Measurements from ENCODE around the gene PDE4D.

The PDE4D gene

DNA sequence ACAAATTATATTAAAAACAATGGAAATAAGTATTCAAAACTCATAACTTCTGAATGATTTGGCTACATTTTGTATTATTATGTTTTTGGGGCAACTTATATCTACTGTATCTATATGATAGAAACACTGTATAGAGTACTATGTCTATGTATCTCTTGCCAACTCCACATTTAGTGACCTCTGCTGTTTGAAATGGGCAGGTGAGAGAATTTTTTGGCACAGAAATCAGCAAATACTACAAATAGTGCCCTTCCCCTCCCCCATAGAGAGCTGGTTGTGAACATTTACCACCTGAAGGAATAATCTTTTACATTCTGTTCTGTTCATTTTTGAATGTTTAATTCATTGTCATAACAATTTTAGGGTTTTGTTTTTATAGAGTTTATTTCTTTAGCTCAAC is 545.3 kb downstream of the PDE4D start:
- DNase-seq = peak; percentile 14

DNA sequence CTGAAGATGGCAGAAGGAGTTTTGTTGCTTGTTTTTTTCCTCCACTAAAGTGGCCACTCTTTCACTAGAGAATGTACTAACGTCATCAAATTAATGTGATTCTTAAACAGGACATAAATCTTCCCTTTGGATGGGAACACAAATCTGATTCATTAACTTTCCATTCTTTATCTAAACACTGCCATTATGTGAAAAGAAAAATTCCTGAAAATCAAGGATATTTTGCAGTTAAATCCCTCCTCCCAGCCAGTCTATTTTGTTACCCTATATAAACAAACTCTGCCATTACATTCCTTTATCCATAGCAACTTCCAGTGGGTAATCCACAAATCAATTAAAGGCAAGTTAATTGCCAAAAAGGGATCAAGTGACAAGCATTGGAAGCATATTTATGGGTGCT is 546.5 kb downstream of the PDE4D start:
- no peak for DNase-seq

DNA sequence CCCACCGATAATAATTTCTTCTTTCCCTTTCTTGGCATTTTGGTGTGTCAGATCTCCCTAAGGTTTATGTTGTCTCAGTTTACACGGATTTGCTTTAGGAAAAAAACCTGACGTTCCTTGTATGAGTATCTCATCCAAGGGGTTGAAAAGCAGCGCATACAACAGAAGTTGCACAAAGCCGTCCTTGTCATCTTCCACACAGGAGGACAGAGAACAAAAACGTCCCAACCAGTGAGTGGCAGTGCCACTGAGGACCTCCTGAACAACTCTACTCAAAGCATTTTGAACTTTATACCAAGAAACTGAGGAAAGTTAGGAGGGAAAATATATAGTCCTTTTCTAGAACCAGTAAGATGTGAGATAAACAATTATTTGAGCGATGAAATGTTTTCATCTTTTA is 547.0 kb downstream of the PDE4D start:
- no peak for DNase-seq

DNA sequence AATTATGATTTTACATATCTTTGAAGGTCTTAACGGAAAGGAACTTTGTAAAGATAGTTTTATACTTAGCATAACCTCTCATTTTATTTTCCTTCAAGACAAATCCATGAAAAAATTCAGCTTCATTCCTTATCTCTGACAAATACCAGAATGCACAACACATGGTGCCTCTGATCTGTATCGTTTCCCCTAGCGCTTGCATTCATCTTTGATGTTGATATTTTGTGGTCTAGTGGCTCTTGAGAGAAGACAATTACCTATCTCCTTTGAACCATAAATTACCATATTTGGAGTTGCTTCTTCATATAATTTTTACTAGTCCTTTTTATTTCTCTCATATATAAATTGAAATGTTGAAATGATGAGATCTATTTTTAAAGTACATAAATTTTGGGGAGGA is 551.3 kb downstream of the PDE4D start:
- DNase-seq = no peak

DNA sequence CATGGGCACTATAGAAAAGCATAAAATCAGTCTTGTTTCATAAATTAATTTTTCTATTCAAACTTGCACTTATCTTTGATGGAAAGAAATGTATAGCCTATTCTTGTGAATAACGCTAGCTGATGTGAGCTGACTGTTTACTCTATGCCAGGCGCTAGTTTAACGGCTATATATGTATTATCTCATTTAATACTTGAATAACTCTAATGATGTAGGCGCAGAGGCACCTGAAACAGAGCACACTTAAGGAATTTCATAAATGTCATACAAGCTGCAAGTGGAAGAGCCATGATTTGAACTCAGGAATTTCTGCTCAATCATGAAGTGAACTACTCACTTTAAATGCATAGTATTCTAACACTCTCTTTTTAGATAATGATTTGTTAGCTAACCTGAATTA is 551.8 kb downstream of the PDE4D start:
- no peak for DNase-seq

DNA sequence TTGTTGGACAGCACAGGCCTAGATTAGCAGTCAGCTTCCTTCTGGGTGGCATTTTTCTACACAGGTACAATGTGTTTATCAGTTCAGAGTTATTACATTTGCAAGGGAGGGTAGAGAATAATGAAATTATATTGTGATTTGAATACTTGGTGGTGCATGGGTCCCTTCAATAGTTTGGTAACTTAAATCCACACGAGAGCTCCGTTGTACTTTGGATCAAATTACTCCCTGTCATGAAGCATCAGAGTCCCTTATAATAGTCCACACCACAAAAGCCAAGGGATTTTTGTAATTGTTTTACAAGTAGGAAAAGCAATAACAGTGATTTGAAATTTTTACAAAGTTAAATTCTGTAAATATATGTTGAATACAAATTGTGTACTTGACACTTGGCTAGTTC is 552.4 kb downstream of the PDE4D start:
- no peak for DNase-seq

DNA sequence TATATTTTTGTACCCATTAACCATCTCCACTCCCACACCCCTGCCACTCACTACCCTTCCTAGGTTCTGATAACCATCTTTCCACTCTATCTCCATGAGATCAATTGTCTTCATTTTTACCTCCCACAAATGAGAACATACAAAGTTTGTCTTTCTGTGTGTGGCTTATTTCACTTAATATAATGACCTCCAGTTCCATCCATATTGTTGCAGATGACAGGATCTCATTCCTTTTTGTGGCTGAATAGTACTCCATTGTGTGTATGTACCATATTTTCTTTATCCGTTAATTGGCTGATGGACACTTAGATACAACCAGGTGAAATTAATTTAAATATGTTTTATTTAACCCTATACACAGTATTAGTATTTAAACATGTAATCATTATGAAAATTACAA is 552.9 kb downstream of the PDE4D start:
- no peak for DNase-seq

DNA sequence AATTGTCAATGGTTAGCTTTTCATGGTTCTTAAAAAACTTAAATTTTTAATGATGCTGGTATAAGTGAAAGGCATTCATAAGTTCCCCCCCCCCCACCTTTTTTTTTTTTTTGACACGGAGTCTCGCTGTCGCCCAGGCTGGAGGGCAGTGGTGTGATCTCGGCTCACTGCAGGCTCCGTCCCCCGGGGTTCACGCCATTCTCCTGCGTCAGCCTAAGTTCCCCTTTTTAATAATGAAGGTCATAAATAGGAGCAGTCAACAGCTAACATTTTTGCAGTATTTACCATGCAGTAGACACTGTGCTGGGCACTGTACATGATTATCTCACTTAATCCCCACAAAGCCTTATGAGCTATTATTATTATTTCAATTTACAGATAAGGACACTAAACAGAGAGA is 556.3 kb downstream of the PDE4D start:
- DNase-seq = no peak

DNA sequence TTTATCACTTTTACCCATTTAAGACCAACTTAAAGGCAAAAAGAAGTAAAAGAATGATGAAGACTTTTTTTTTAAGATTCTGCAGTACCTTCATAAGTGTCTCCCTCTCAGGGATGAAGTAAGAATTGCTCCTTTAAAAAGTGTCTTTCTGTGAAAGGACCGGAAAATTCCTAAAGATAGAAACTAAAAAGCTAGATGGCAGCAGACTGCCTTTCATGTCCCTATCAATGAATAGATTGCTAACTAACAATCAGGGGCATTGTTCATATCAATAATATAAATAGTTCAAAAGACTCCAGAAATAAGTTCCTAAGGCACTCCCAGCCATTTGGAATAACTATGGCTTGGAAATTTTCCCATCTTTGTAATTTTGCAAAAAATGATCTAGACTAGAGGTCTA is 558.0 kb downstream of the PDE4D start:
- DNase-seq = no peak

DNA sequence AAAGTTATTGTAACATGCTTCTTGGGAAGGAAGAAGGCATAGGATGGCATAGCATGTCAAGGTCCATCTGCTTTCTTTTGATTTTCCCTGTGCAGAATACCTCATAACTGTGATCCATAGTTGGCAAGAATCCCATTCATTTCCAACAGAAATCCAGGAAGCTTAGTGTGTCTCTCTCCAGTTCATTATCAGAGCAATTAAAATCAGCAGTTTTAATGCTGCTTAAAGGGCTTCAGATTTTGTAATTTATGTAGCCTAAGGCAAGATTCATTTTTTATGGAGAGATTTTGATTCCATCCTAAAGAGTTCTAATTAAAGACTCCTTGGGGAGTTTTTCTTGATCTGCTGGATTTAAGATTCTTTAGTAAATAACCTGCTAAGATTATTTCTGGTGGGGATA is 560.1 kb downstream of the PDE4D start:
- DNase-seq = no peak

DNA sequence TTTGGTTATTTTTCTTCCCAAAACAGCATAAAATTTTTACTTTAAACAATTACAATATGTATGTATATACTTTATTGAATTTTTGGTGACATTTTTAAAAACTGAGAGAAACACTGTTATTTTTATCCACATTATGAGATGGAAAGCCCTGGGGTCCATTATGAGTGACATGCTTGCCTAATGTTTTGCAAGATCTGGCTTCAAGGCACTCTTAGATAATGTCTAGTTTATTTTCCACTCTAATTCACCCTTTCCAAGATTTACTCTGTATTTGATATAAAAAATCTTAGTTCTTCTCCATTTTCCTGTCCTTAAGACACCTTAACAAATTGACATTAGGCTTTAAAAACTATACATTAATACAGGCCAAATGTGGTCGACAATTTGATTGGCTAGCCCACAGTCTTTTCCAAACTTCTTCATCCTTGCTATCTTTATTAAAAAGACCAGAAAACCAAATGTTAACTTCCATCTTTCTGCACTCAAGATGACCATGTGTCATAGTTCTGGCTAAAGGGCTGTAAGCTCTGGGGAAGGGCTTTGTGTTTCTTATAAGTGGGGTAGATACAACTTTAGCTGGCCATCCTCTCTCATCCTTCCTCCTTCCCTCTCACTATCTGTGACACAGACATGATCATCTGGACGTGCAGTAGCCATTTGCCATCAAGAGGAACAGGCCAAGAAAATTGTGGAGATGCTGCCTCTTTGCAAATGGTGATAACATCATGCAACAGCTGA is 561.1 kb downstream of the PDE4D start:
- DNase-seq = no peak

DNA sequence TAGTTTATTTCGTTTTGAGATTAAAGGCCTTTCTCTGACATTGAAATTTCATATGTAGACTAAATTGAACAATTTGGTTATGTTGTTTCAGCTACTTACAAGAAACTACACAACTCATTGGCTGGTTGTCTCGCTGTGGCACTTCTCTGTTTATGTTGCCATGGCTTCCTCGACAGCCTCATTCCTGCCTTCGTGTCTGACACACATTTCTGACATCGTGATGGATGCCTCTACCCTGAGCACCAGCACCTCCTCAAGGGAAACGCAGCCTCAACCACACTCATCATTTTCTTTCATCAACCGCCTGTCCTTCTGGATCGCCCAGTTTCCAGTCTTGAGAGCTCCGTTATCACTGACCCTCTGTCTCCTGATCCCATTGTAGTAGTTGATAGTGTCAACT is 562.8 kb downstream of the PDE4D start:
- DNase-seq = no peak

DNA sequence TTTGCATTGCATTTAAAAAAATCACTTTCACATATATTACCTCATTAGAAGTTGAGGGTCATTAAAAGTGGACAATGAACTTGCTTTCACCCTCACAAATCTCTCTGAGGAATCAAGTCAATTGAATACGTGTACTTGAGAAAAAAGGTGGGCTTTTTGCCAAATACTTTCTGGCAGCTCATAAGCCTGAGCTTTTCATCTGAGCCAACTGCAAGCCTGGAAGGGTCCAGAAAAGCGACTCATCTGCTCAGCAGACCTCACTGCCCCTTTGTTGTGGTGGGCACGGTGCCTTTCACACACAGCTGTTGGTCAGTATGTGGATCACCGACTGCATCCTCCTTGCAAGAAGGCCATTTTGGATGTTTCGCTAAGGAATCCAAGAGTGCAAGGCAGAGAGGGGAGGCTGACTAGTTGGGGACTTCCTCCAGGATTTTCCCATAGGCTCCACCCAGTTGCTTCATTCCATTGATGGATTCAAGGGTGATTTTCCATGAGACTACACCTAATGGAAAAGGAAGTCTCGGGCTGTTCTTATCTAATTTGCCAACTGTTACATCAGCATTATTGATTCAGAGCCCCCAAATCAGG is 564.7 kb downstream of the PDE4D start:
- no peak for DNase-seq

DNA sequence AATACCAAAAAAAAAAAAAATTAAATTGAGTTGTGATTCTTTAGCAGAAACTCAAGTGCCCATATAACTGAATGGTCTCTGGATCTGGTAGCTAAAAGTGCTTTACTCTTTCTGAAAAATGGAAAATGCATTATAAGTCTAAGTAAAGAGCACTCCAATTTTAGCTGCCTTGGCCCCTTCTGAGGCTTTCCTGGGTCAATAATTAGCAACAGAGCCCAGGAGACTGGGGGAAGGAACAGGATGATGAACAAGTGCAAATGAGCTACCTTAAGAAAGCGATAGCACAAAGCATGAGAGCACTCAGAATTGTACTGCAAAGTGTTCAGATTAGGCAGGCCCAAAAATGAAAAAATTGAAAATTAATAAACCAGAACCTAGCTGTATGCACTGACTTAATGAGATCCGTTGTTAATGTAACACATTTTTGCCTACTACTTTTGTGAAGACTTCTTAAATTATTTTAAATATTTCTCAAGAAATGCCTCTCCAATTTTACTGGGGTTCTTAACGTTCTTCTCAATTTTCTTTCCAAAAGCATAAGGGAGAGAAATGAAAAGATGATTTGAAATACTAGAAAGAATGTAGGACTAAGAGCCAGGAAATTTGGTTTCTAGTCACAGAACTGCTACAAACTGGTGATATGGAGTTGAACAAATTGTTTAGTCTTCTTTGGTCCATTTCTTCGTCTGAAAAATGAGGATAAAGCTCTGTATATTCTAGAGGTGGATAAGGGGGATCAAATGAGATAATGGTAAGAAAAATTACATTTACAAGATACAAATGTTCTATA is 566.1 kb downstream of the PDE4D start:
- DNase-seq = no peak

DNA sequence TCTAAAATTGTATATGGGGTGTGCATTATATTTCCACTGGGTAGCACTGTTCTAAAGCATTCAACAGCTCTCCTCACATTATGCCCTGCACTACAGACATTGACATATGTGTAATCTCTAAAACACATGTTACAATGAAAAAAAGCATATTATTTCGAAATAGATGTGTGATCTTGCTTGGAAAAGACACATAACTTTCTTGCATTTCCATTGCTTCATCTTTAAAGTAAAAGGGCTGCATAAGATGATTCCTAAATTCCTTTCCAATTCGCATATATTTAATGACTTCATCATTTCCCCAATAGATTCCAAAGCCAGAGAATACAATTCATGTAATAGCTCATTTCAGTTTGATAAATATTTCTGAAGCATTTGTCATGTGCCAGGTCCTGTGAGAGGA is 566.9 kb downstream of the PDE4D start:
- DNase-seq = no peak

DNA sequence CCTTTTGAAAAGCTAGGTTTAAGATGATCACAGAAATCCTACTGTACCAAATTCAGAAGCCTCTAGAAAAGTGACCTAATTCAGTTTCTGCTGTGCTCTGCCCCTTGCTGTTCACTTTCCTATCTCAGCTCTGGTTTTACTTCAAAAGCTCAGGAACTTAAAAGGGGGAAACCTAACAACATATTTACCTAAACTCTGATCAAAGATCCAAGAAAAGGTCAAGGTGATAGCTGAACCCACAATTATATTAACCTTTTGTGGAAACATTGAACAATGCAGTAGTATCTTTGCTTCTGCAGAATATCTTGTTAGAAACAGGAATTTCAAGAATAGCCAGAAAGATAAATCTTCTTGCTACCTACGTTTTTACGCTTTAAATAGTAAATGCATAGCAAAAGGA is 568.5 kb downstream of the PDE4D start:
- no peak for DNase-seq

DNA sequence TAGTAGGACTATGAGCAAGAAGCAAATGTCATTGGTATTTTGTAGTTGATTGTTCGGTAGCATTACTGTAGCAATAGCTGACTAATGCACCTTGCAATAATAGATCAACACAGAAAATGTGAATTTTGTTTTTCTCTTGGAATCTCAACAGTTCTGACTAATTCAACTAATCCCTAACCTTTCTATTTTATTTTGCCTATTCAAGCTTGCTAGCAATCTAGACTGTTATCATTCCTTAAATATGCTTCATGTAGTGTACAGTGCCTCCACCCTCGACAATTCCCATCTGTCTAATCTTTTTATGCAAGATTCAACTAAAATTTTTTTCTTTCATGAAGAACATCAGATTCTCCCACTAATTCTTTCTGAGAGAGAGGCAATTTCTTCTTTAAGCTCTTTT is 570.6 kb downstream of the PDE4D start:
- no peak for DNase-seq

DNA sequence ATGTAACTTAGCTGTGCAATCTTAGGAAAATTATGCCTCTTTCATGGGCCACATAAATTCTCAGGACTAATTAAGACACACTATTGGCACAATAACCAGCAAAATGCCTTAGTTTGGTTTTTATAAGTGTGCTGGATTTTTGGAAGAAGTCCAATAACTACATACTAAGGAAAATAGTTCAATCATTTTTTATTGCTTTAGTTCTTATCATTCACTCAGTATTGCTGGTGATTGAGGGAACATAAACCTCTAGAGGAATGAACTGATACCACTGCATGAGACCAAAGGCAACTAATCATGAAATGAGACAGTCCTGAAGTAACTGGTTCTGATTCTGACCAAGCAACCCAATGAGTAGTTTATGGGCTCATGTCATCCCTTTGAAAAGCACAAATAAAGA is 571.5 kb downstream of the PDE4D start:
- DNase-seq = no peak

DNA sequence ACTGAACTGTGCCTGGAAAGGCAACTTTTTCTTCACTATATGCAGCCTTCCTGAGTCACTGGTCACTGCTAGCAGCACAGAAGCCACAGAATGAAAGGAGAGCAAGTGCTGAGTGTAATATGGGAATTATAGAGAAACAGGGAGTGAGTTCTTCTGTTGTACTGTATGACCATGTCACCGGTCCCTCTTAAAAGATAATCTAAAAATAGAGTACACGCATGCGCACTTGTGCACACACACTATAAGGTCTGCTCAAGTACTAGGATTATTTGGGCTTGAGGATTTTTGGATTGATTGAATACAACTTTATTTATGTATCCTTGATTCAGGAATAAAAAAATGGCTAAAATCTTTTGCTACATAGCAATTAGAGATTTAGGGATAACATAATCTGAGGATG is 571.9 kb downstream of the PDE4D start:
- DNase-seq = no peak

DNA sequence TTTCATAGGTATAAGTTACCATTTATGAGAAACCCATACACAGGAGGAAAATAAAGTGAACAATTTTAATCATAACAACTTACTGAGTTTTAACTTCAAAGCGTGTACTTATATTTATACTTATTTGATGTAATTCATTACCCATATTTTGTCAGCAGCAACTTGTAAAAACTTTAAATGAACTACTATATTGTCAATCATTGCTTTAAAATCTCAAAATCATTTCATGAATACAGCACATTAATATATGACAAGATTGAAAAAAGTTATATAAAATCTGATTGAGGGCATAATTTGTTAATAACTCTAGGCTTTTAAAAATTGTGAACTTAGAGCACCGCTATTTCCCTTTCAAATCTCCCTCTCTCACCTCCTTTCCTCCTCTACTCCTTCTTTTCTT is 573.1 kb downstream of the PDE4D start:
- no peak for DNase-seq

DNA sequence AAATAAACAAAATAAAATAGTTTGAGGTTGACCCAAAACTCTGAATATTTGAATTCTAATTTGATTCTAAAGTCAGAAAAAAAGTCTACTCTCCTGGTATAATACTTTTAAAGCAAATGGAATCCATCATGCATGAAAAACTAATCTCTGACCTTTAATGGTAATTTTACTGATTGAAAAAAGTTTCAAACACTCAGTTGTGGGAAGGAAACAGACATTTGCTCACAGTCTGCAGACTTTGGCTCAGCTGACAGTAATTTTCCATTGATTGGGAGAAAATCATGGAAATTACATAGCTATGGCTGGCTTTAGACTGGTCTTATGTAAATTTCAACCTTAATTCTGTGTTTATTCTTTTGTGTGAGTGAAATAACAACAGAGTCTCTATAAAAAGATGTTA is 574.3 kb downstream of the PDE4D start:
- DNase-seq = no peak

DNA sequence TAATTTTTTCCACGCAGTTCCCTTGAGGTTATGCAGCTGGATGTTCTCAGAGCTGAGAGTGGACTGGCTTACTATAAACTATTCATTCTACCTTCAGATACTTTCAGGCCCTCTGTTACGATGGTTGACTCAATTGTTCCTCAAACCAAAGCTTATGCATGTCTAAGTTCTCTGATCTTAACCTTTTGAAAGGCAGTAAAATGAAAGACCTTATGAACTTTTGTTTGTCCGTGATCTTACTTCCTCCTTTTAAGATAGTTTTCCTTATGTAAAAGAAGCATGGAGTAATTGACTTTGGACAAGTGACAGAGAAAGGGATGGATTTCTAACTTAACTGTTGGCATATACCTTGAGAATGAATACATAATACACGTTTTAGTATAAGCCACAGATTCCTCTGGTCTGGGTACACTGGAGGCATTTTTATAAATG is 575.7 kb downstream of the PDE4D start:
- DNase-seq = no peak

DNA sequence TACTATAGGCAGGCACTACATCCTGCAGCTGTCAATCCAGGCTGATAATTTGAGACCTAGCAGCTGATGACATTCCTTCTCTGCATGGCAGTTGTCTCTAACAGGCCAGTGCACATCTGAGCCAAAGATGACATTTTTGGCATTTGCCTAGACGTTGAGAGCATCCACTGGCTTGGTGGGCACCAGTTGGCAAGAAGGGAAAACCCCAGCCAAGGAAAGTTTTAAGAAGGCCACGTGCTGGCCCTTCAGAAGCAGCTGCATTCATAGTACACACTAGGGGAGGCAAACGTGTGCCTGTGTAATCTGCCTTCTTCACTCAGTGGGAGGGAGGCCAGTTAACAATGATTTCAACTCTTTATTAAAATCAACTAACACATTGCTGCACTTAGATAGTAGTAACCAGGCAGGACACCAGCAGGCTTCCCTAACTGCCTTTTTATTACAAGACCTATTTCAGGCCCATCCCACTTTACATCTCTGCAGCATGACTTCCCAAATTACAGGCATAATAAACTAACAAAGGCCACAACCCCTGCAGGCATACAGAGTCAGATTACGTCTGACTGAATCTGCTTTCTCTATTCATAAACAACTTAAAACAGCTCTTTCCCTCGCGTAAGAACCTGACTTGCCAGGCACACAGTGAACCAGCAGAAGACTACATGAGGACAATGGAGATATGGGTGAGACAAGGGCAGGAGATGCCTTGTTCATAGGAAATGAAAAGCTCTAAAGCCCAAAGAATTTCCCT is 576.3 kb downstream of the PDE4D start:
- DNase-seq = peak; percentile 21

DNA sequence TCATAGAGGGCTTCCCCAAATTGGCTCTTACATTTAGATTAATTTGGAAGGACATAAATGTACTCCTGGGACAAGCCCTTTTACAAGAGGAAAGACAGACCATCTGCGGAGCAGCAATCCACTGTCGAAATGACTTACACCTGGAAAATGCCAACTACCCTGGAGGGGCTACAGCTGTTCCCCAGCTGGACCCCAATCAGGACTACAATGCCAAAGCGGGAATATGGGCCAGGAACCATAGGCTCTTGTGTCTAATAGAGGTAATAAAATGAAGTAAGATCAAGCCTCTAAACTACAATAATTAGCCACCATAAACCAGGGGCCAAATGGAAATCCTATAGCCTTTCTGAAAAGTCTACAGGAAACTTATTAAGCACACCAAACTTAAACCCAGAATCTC is 581.3 kb downstream of the PDE4D start:
- no peak for DNase-seq

All from NCI-H2227 treated with DMSO at 0.1 percent for 48 hours (cell line).